ENCODE measurements around the gene DEPP1. TPM values are rescaled to one million over a fixed set of nuclear protein-coding genes. Genes with fewer than 3 reads are reported as not detected.
A peak's percentile ranks its signal among the peaks of the same experiment; 100 is the strongest.

DEPP1 gene
- total RNA-seq, 1 donor from 2014 or later, result 4.6 TPM

- Mint-ChIP-seq H3K9me3 (no peaks in the 10 kb centered on the region), H3K4me3 (peak overlapping the region; percentile 35), H3K27ac (peak overlapping the region; percentile 53), H3K4me1 (ENCODE audit: low read depth) (peaks cover 40% of the 10 kb centered on the region), H3K27me3 (ENCODE audit: insufficient read depth) (no peaks in the 10 kb centered on the region), H3K36me3 (ENCODE audit: low read depth) (no peaks in the 10 kb centered on the region)
- no peak for DNase-seq (ENCODE audit: low spot score)
- intact Hi-C loops (cut with micrococcal nuclease), result loop anchor here (10.0 kb wide), 1 partner anchor 1051 kb away; no protein-coding TSS in a partner anchor
These were observed 5.1 kb downstream of the DEPP1 start for GRCh38 chr10:44973323-44974081.

GRCh38 chr10:44972874-44973306, 5.7 kb downstream of the DEPP1 start:
- intact Hi-C loops (cut with micrococcal nuclease), result loop anchor here (10.0 kb wide), 1 partner anchor 1052 kb away; no protein-coding TSS in a partner anchor
- no peak overlapping the region for H3K27ac Mint-ChIP-seq

GRCh38 chr10:44971935-44972757, 6.5 kb downstream of the DEPP1 start:
- intact Hi-C loops (cut with micrococcal nuclease), result loop anchor here (10.0 kb wide), 1 partner anchor 1053 kb away; no protein-coding TSS in a partner anchor
- H3K27me3 Mint-ChIP-seq (ENCODE audit: insufficient read depth), result no peaks in the 10 kb centered on the region
- no peak overlapping the region for H3K27ac Mint-ChIP-seq
- H3K4me1 Mint-ChIP-seq (ENCODE audit: low read depth), result peaks cover 45% of the 10 kb centered on the region
- no peaks in the 10 kb centered on the region for H3K9me3 Mint-ChIP-seq
- DNase-seq (ENCODE audit: low spot score), result no peak
- H3K36me3 Mint-ChIP-seq (ENCODE audit: low read depth), result no peaks in the 10 kb centered on the region
- H3K4me3 Mint-ChIP-seq, result no peak overlapping the region

More at GRCh38 chr10:44972874-44973306, 5.7 kb downstream of the DEPP1 start:
- Mint-ChIP-seq H3K4me1 (ENCODE audit: low read depth) (peaks cover 40% of the 10 kb centered on the region), H3K4me3 (no peak overlapping the region), H3K36me3 (ENCODE audit: low read depth) (no peaks in the 10 kb centered on the region), H3K27me3 (ENCODE audit: insufficient read depth) (no peaks in the 10 kb centered on the region), H3K9me3 (no peaks in the 10 kb centered on the region)
- no peak for DNase-seq (ENCODE audit: low spot score)

- Mint-ChIP-seq H3K4me3 (no peak overlapping the region), H3K4me1 (ENCODE audit: low read depth) (peaks cover 40% of the 10 kb centered on the region), H3K36me3 (ENCODE audit: low read depth) (no peaks in the 10 kb centered on the region), H3K27ac (no peak overlapping the region), H3K27me3 (ENCODE audit: insufficient read depth) (no peaks in the 10 kb centered on the region), H3K9me3 (no peaks in the 10 kb centered on the region)
- DNase-seq (ENCODE audit: low spot score), result no peak
- intact Hi-C loops (cut with micrococcal nuclease), result loop anchor here (10.0 kb wide), 1 partner anchor 1053 kb away; no protein-coding TSS in a partner anchor
These were observed 7.2 kb downstream of the DEPP1 start for GRCh38 chr10:44971434-44971833.

- Mint-ChIP-seq H3K4me3 (no peak overlapping the region), H3K27me3 (ENCODE audit: insufficient read depth) (no peaks in the 10 kb centered on the region), H3K9me3 (no peaks in the 10 kb centered on the region), H3K36me3 (ENCODE audit: low read depth) (no peaks in the 10 kb centered on the region), H3K27ac (no peak overlapping the region), H3K4me1 (ENCODE audit: low read depth) (peaks cover 41% of the 10 kb centered on the region)
- intact Hi-C loops (cut with micrococcal nuclease), result loop anchor here (10.0 kb wide), 1 partner anchor 1054 kb away; no protein-coding TSS in a partner anchor
- no peak for DNase-seq (ENCODE audit: low spot score)
These were observed 7.7 kb downstream of the DEPP1 start for GRCh38 chr10:44970812-44971395.

GRCh38 chr10:44969854-44970253, 8.8 kb downstream of the DEPP1 start:
- no peaks in the 10 kb centered on the region for H3K27me3 Mint-ChIP-seq (ENCODE audit: insufficient read depth)
- no peak for DNase-seq (ENCODE audit: low spot score)
- H3K36me3 Mint-ChIP-seq (ENCODE audit: low read depth), result no peaks in the 10 kb centered on the region
- no peak overlapping the region for H3K4me3 Mint-ChIP-seq
- no peaks in the 10 kb centered on the region for H3K9me3 Mint-ChIP-seq
- H3K27ac Mint-ChIP-seq, result no peak overlapping the region
- intact Hi-C loops (cut with micrococcal nuclease), result loop anchor here (5.0 to 10.0 kb wide), 2 partner anchors 93 to 1055 kb away; no protein-coding TSS in a partner anchor
- peaks cover 49% of the 10 kb centered on the region for H3K4me1 Mint-ChIP-seq (ENCODE audit: low read depth)

GRCh38 chr10:44968500-44969400, 9.9 kb downstream of the DEPP1 start:
- no peaks in the 10 kb centered on the region for H3K36me3 Mint-ChIP-seq (ENCODE audit: low read depth)
- H3K9me3 Mint-ChIP-seq, result no peaks in the 10 kb centered on the region
- peak overlapping the region; percentile 54 for H3K27ac Mint-ChIP-seq
- no peak for DNase-seq (ENCODE audit: low spot score)
- H3K27me3 Mint-ChIP-seq (ENCODE audit: insufficient read depth), result no peaks in the 10 kb centered on the region
- H3K4me3 Mint-ChIP-seq, result peak overlapping the region; percentile 2
- H3K4me1 Mint-ChIP-seq (ENCODE audit: low read depth), result peaks cover 52% of the 10 kb centered on the region
- intact Hi-C loops (cut with micrococcal nuclease), result loop anchor here (5.0 kb wide), 1 partner anchor 91 kb away; no protein-coding TSS in a partner anchor

- intact Hi-C loops (cut with micrococcal nuclease), result loop anchor here (5.0 kb wide), 1 partner anchor 91 kb away; no protein-coding TSS in a partner anchor
- no peaks in the 10 kb centered on the region for H3K9me3 Mint-ChIP-seq
- peak overlapping the region; percentile 2 for H3K4me3 Mint-ChIP-seq
- H3K4me1 Mint-ChIP-seq (ENCODE audit: low read depth), result peaks cover 46% of the 10 kb centered on the region
- no peak for DNase-seq (ENCODE audit: low spot score)
- H3K27ac Mint-ChIP-seq, result peak overlapping the region; percentile 54
- no peaks in the 10 kb centered on the region for H3K36me3 Mint-ChIP-seq (ENCODE audit: low read depth)
- no peaks in the 10 kb centered on the region for H3K27me3 Mint-ChIP-seq (ENCODE audit: insufficient read depth)
These were observed 10.5 kb downstream of the DEPP1 start for GRCh38 chr10:44968091-44968490.

GRCh38 chr10:44967616-44968015, 11.0 kb downstream of the DEPP1 start:
- Mint-ChIP-seq H3K9me3 (no peaks in the 10 kb centered on the region), H3K36me3 (ENCODE audit: low read depth) (no peaks in the 10 kb centered on the region), H3K4me3 (no peak overlapping the region), H3K4me1 (ENCODE audit: low read depth) (peaks cover 45% of the 10 kb centered on the region), H3K27me3 (ENCODE audit: insufficient read depth) (no peaks in the 10 kb centered on the region), H3K27ac (peak overlapping the region; percentile 54)
- intact Hi-C loops (cut with micrococcal nuclease), result loop anchor here (1.0 to 5.0 kb wide), 2 partner anchors 8 to 90 kb away; partner anchors contain the start of gene RASSF4
- no peak for DNase-seq (ENCODE audit: low spot score)

- DNase-seq (ENCODE audit: low spot score), result no peak
- Mint-ChIP-seq H3K9me3 (no peaks in the 10 kb centered on the region), H3K4me3 (no peak overlapping the region), H3K4me1 (ENCODE audit: low read depth) (peaks cover 45% of the 10 kb centered on the region), H3K27me3 (ENCODE audit: insufficient read depth) (no peaks in the 10 kb centered on the region), H3K36me3 (ENCODE audit: low read depth) (no peaks in the 10 kb centered on the region), H3K27ac (no peak overlapping the region)
- intact Hi-C loops (cut with micrococcal nuclease), result loop anchor here (1.0 to 5.0 kb wide), 3 partner anchors 8 to 90 kb away; partner anchors contain the start of gene RASSF4
These were observed 11.6 kb downstream of the DEPP1 start for GRCh38 chr10:44966816-44967509.

- H3K36me3 Mint-ChIP-seq (ENCODE audit: low read depth), result no peaks in the 10 kb centered on the region
These were observed 12.3 kb downstream of the DEPP1 start for GRCh38 chr10:44966129-44966815.

More at GRCh38 chr10:44966129-44966815, 12.3 kb downstream of the DEPP1 start:
- Mint-ChIP-seq H3K9me3 (no peaks in the 10 kb centered on the region), H3K27me3 (ENCODE audit: insufficient read depth) (no peaks in the 10 kb centered on the region), H3K4me3 (peak overlapping the region; percentile 4), H3K4me1 (ENCODE audit: low read depth) (peaks cover 45% of the 10 kb centered on the region), H3K27ac (peak overlapping the region; percentile 63)
- no peak for DNase-seq (ENCODE audit: low spot score)
- intact Hi-C loops (cut with micrococcal nuclease), result loop anchor here (1.0 to 5.0 kb wide), 2 partner anchors 9 to 89 kb away; no protein-coding TSS in a partner anchor
